Suprapubic skin (tissue), 4 donors: ENCODE measurements around the gene KIF20B. TPM values are rescaled to one million over a fixed set of nuclear protein-coding genes. Genes with fewer than 3 reads are reported as not detected.

Source experiments
- DNase-seq, 2 donors: peaks; one replicate each; pipeline ENCODE4 v3.0.0-alpha.2; 2019; ENCODE audit warnings: low spot score in 2 of 2
- H3K27ac ChIP-seq: fragments of 200-600 bp; sonication (generic); one replicate; pipeline ENCODE4 v1.5.1; 2019
- H3K27me3 ChIP-seq: fragments of 200-600 bp; sonication (generic); one replicate; pipeline ENCODE4 v1.5.1; 2019
- H3K36me3 ChIP-seq: fragments of 200-600 bp; sonication (generic); one replicate; pipeline ENCODE4 v1.5.1; 2019
- H3K4me1 ChIP-seq: fragments of 200-600 bp; sonication (generic); one replicate; pipeline ENCODE4 v1.5.1; 2019
- H3K4me3 ChIP-seq: fragments of 200-600 bp; sonication (generic); one replicate; pipeline ENCODE4 v1.5.1; 2019; ENCODE audit warnings: mild to moderate bottlenecking
- H3K9me3 ChIP-seq: fragments of 200-600 bp; sonication (generic); one replicate; pipeline ENCODE4 v1.5.1; 2019
- CTCF ChIP-seq, 2 donors: fragments of 200-600 bp in 1 of 2; fragments of 450-650 bp in 1 of 2; sonication (generic) in 1 of 2; IDR thresholded peaks; one replicate each; pipeline ENCODE4 v1.5.1; 2016 to 2019; ENCODE audit warnings: antibody characterized with exemption in 2 of 2, mild to moderate bottlenecking in 1 of 2, moderate library complexity in 1 of 2
- EP300 ChIP-seq: sonication (generic); formaldehyde crosslinking; IDR thresholded peaks from one replicate; pipeline ENCODE4 v1.6.1; 2017; ENCODE audit warnings: antibody characterized with exemption
- POLR2A ChIP-seq, 2 donors: fragments of 450-650 bp; IDR thresholded peaks; one replicate each; pipeline ENCODE4 v1.6.1; 2017; ENCODE audit warnings: antibody characterized with exemption in 2 of 2, mild to moderate bottlenecking in 2 of 2, moderate library complexity in 2 of 2
- POLR2AphosphoS5 ChIP-seq, 3 donors: sonication (generic); formaldehyde crosslinking; IDR thresholded peaks; one replicate each; pipeline ENCODE4 v1.6.1; 2017; ENCODE audit warnings: antibody characterized with exemption in 3 of 3
- WGBS: methylation state at CpG from one replicate; pipeline ENCODE4 v1.1.5; 2018; 5-methylcytosine and 5-hydroxymethylcytosine counted together
- total RNA-seq, 4 donors: library from RNA; depleted of rRNA; stranded (reverse); fragments of >200 nt; gene quantifications; one replicate each; pipeline ENCODE4 v1.1.0, GENCODE V29; 2016

Gene KIF20B
- total RNA-seq, 4 donors from 2014 or later = 5.1 to 7.6 (median 6.3) TPM

- no peak for DNase-seq
- WGBS = 48% methylated on average over 2 of the region's 2 CpGs
- no peak overlapping the region for H3K27ac ChIP-seq
- no peak overlapping the region for H3K4me3 ChIP-seq
- no peaks in the 10 kb centered on the region for H3K4me1 ChIP-seq
- H3K9me3 ChIP-seq = no peaks in the 10 kb centered on the region
- no peaks in the 10 kb centered on the region for H3K36me3 ChIP-seq
- TF ChIP-seq POLR2A (IDR thresholded peaks at IDR 0.05) (no peak), POLR2AphosphoS5 (IDR thresholded peaks at IDR 0.05) (no peak), CTCF (IDR thresholded peaks at IDR 0.05) (no peak), EP300 (no peak)
- H3K27me3 ChIP-seq = no peaks in the 10 kb centered on the region
Measured at GRCh38 chr10:89690027-89690426, 11.4 kb upstream of the KIF20B start.

- 66% methylated on average over 4 of the region's 4 CpGs for WGBS
- no peaks in the 10 kb centered on the region for H3K36me3 ChIP-seq
- TF ChIP-seq CTCF (IDR thresholded peaks at IDR 0.05) (no peak), POLR2AphosphoS5 (IDR thresholded peaks at IDR 0.05) (no peak), POLR2A (IDR thresholded peaks at IDR 0.05) (no peak), EP300 (no peak)
- peaks cover 5% of the 10 kb centered on the region for H3K4me1 ChIP-seq
- H3K27me3 ChIP-seq = no peaks in the 10 kb centered on the region
- no peak overlapping the region for H3K27ac ChIP-seq
- no peaks in the 10 kb centered on the region for H3K9me3 ChIP-seq
- no peak overlapping the region for H3K4me3 ChIP-seq
- no peak for DNase-seq
Measured at GRCh38 chr10:89692416-89692815, 9.0 kb upstream of the KIF20B start.

- TF ChIP-seq EP300 (no peak), POLR2AphosphoS5 (IDR thresholded peaks at IDR 0.05) (no peak), CTCF (IDR thresholded peaks at IDR 0.05) (no peak), POLR2A (IDR thresholded peaks at IDR 0.05) (no peak)
- WGBS = 79% methylated on average over 5 of the region's 5 CpGs
Measured at GRCh38 chr10:89693176-89693575, 8.2 kb upstream of the KIF20B start.

GRCh38 chr10:89695307-89695706, 6.1 kb upstream of the KIF20B start:
- H3K9me3 ChIP-seq = no peaks in the 10 kb centered on the region
- no peaks in the 10 kb centered on the region for H3K27me3 ChIP-seq
- H3K4me3 ChIP-seq = no peak overlapping the region
- H3K4me1 ChIP-seq = peaks cover 13% of the 10 kb centered on the region
- H3K27ac ChIP-seq = no peak overlapping the region
- no peak for TF ChIP-seq EP300
- no peak for TF ChIP-seq CTCF (IDR thresholded peaks at IDR 0.05)
- TF ChIP-seq POLR2AphosphoS5 (IDR thresholded peaks at IDR 0.05) = no peak
- no peak for TF ChIP-seq POLR2A (IDR thresholded peaks at IDR 0.05)
- WGBS = 49% methylated on average over 3 of the region's 3 CpGs
- no peaks in the 10 kb centered on the region for H3K36me3 ChIP-seq
- DNase-seq = no peak

More at GRCh38 chr10:89693176-89693575, 8.2 kb upstream of the KIF20B start:
- Histone ChIP-seq H3K27me3 (no peaks in the 10 kb centered on the region), H3K4me3 (no peak overlapping the region), H3K4me1 (peaks cover 5% of the 10 kb centered on the region), H3K27ac (no peak overlapping the region), H3K9me3 (no peaks in the 10 kb centered on the region), H3K36me3 (no peaks in the 10 kb centered on the region)
- no peak for DNase-seq

GRCh38 chr10:89697946-89698345, 3.4 kb upstream of the KIF20B start:
- WGBS = 84% methylated on average over 3 of the region's 3 CpGs
- peaks cover 28% of the 10 kb centered on the region for H3K4me1 ChIP-seq
- no peaks in the 10 kb centered on the region for H3K27me3 ChIP-seq
- H3K36me3 ChIP-seq = no peaks in the 10 kb centered on the region
- H3K4me3 ChIP-seq = no peak overlapping the region
- no peak for TF ChIP-seq POLR2A (IDR thresholded peaks at IDR 0.05)
- H3K9me3 ChIP-seq = no peaks in the 10 kb centered on the region
- DNase-seq = no peak
- H3K27ac ChIP-seq = no peak overlapping the region

GRCh38 chr10:89699581-89700064, 1.8 kb upstream of the KIF20B start:
- H3K4me3 ChIP-seq = no peak overlapping the region
- no peaks in the 10 kb centered on the region for H3K9me3 ChIP-seq
- no peaks in the 10 kb centered on the region for H3K36me3 ChIP-seq
- no peak for DNase-seq
- no peaks in the 10 kb centered on the region for H3K27me3 ChIP-seq
- 89% methylated on average over 2 of the region's 2 CpGs for WGBS
- TF ChIP-seq EP300 = no peak
- no peak for TF ChIP-seq POLR2A (IDR thresholded peaks at IDR 0.05)
- TF ChIP-seq CTCF (IDR thresholded peaks at IDR 0.05) = no peak
- no peak for TF ChIP-seq POLR2AphosphoS5 (IDR thresholded peaks at IDR 0.05)
- peaks cover 28% of the 10 kb centered on the region for H3K4me1 ChIP-seq
- H3K27ac ChIP-seq = no peak overlapping the region
